Central memory CD8-positive, alpha-beta T cell (primary cell): Measurements from ENCODE around the gene SAC3D1.
"Not testable (repeated sequence)": the region's sequence is repeated elsewhere in the genome, so short reads cannot be mapped to it uniquely, and the experiment has no call there.

Experiments
- ATAC-seq: fragments of 150-1000 bp; cut with Tn5 transposase; replicated peaks from 2 replicates; pipeline ENCODE4 v1.10.0; 2022; ENCODE audit warnings: mild to moderate bottlenecking, moderate FRiP score, moderate number of reproducible peaks; ENCODE audit not compliant: poor library complexity, severe bottlenecking; ENCODE audit errors: extremely low read depth
- DNase-seq, 2 donors: peaks; one replicate each; pipeline ENCODE4 v3.0.0; 2021; ENCODE audit warnings: low spot score in 2 of 2
- H3K27ac Mint-ChIP-seq: one replicate; pipeline ENCODE4 v1.8.0; 2022; ENCODE audit warnings: low read depth, mild to moderate bottlenecking, moderate library complexity, mixed read lengths
- H3K27me3 Mint-ChIP-seq: one replicate; pipeline ENCODE4 v1.8.0; 2022; ENCODE audit warnings: mixed read lengths
- H3K36me3 Mint-ChIP-seq: one replicate; pipeline ENCODE4 v1.8.0; 2022; ENCODE audit warnings: mild to moderate bottlenecking, moderate library complexity, mixed read lengths; ENCODE audit not compliant: insufficient read depth
- H3K4me1 Mint-ChIP-seq: one replicate; pipeline ENCODE4 v1.8.0; 2022; ENCODE audit warnings: mixed read lengths
- H3K4me3 Mint-ChIP-seq: one replicate; pipeline ENCODE4 v1.8.0; 2022; ENCODE audit warnings: mild to moderate bottlenecking, moderate library complexity, mixed read lengths
- H3K9me3 Mint-ChIP-seq: one replicate; pipeline ENCODE4 v1.8.0; 2022; ENCODE audit warnings: mixed read lengths

The SAC3D1 gene

DNA sequence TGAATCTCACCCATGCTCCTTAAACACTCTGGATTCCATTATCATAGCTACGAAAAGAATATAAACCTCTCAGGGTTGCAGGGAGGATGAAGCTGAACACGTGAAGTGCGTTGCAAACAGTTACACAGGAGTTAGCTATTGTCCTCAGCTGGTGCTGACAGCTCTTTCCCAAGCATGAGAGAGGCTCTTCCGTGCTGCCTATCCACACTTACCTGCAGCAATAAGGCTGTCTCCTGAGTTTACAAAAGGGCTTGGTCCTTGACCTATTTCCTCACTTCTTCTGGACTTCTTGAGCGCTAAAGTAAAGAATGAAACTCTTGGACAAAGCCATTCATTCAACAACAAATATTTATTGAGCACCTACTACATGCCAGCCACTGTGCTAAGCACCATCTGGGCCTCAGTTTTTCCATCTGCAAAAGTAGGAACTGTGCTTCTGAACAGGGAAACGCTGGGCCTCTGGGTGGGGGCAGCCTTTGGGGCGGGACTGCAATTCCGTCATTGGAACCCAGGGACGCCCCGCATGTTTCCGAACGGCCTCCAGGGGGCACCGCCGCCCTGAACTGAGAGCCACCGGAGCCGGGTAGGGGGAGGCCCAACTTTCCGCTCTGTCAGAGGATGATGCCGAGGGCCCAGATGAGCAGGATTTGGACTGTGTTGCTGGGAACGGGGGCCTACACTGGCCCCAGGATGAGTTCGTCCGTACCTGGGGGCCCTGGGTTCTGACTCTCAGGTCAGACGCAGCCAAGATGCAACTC, 27.7 kb upstream of the SAC3D1 start:
- ATAC-seq, result peak; percentile 93
- Mint-ChIP-seq H3K4me1 (peaks cover 25% of the 10 kb centered on the region), H3K4me3 (peak overlapping the region; percentile 87), H3K27me3 (no peaks in the 10 kb centered on the region), H3K36me3 (peaks cover 4% of the 10 kb centered on the region), H3K9me3 (no peaks in the 10 kb centered on the region), H3K27ac (peak overlapping the region; percentile 93)
- DNase-seq, result peak; percentile 81 to 89

- Mint-ChIP-seq H3K36me3 (peaks cover 4% of the 10 kb centered on the region), H3K4me1 (peaks cover 25% of the 10 kb centered on the region)
- ATAC-seq, result peak; percentile 74
These were observed 26.9 kb upstream of the SAC3D1 start, which contains the start of gene ARL2 for GRCh38 chr11:65013888-65014725. Gene ARL2 (plus strand): TSS chr11:65014160. CDS start chr11:65014208, 48 bp downstream.

DNA sequence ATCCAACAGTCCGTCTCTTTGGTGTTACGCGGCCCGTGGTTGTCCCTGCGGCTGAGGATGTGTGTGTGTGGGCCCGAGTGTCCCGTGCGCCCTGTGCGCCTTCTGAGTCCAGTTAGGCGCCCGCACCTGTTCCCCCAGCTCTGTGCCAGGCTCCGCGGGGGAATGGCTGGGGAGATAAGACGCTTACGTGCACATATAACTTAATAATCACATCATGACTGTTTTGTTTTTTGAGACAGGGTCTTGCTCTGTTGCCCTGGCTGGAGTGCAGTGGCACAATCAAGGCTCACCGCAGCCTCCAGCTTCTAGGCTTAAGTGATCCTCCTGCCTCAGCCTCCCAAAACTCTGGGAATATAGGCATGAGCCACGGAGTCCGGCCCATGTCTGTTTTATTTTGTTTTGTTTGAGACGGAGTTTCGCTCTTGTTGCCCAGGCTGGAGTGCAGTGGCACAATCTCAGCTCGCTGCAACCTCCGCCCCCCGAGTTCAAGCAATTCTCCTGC, 26.2 kb upstream of the SAC3D1 start:
- no peak for ATAC-seq
- H3K27me3 Mint-ChIP-seq, result no peaks in the 10 kb centered on the region
- H3K9me3 Mint-ChIP-seq, result no peaks in the 10 kb centered on the region
- peak overlapping the region; percentile 81 for H3K4me3 Mint-ChIP-seq
- peaks cover 25% of the 10 kb centered on the region for H3K4me1 Mint-ChIP-seq
- H3K27ac Mint-ChIP-seq, result peak overlapping the region; percentile 61
- DNase-seq, result no peak
- H3K36me3 Mint-ChIP-seq, result peaks cover 4% of the 10 kb centered on the region

More at GRCh38 chr11:65013888-65014725, 26.9 kb upstream of the SAC3D1 start, which contains the start of gene ARL2:
- Mint-ChIP-seq H3K27ac (peak within 1 kb of the TSS; percentile 93), H3K9me3 (no peaks in the 10 kb centered on the region), H3K4me3 (peak within 1 kb of the TSS; percentile 87), H3K27me3 (no peaks in the 10 kb centered on the region)
- peak; percentile 78 for DNase-seq

GRCh38 chr11:65016705-65017104, 24.3 kb upstream of the SAC3D1 start:
- no peak overlapping the region for H3K4me3 Mint-ChIP-seq
- H3K27me3 Mint-ChIP-seq, result no peaks in the 10 kb centered on the region

GRCh38 chr11:65017937-65018336, 23.1 kb upstream of the SAC3D1 start:
- H3K4me3 Mint-ChIP-seq, result no peak overlapping the region
- no peak for ATAC-seq
- no peak overlapping the region for H3K27ac Mint-ChIP-seq
- no peaks in the 10 kb centered on the region for H3K9me3 Mint-ChIP-seq
- no peak for DNase-seq
- peaks cover 23% of the 10 kb centered on the region for H3K4me1 Mint-ChIP-seq
- no peaks in the 10 kb centered on the region for H3K27me3 Mint-ChIP-seq
- peaks cover 9% of the 10 kb centered on the region for H3K36me3 Mint-ChIP-seq

More at GRCh38 chr11:65016705-65017104, 24.3 kb upstream of the SAC3D1 start:
- Mint-ChIP-seq H3K27ac (peak overlapping the region; percentile 36), H3K4me1 (peaks cover 25% of the 10 kb centered on the region), H3K36me3 (peaks cover 9% of the 10 kb centered on the region), H3K9me3 (no peaks in the 10 kb centered on the region)
- DNase-seq (no peak), ATAC-seq (no peak)

GRCh38 chr11:65019824-65020223, 21.2 kb upstream of the SAC3D1 start:
- Mint-ChIP-seq H3K4me3 (no peak overlapping the region), H3K9me3 (no peaks in the 10 kb centered on the region), H3K36me3 (peaks cover 8% of the 10 kb centered on the region), H3K27me3 (no peaks in the 10 kb centered on the region), H3K4me1 (peaks cover 15% of the 10 kb centered on the region), H3K27ac (no peak overlapping the region)
- DNase-seq (no peak), ATAC-seq (no peak)

DNA sequence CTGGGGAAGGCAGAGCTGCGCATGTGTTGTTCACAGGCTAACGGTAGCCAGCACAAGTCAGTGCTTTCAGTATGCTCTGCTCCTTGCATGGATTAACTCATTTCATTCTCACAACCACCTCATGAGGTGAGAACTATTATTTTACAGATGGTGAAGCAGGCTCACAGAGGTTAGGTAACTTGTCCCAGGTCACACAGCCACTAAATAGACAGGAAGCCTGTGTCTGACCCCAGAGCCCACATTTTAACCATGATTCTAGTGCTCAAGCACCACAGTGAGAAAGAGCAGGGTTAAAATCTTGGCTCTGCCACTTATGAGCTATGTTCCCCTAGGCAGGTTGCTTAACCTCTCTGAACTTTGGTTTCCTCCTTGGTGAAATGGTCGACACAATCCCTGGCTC, 20.0 kb upstream of the SAC3D1 start:
- DNase-seq, result no peak
- peak; percentile 58 for ATAC-seq
- Mint-ChIP-seq H3K36me3 (peaks cover 8% of the 10 kb centered on the region), H3K27me3 (no peaks in the 10 kb centered on the region), H3K27ac (no peak overlapping the region), H3K4me3 (no peak overlapping the region), H3K4me1 (peaks cover 9% of the 10 kb centered on the region), H3K9me3 (no peaks in the 10 kb centered on the region)

DNA sequence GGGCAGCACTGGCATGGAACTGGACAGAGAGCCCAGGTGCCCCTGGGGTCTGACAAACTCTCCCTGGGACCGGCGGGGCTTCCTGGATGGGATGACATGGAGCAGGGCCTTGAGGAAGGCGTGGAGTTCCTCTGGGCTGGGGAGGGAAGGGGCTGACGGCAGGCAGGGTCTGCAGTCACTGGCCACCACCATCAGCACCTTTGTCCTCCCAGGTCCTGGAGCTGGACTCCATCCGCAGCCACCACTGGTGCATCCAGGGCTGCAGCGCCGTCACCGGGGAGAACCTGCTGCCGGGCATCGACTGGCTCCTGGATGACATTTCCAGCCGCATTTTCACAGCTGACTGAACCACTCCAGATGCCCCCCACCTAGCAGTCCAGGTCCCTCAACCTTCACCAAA, 19.5 kb upstream of the SAC3D1 start:
- H3K27ac Mint-ChIP-seq, result no peak overlapping the region
- no peaks in the 10 kb centered on the region for H3K27me3 Mint-ChIP-seq
- peaks cover 9% of the 10 kb centered on the region for H3K36me3 Mint-ChIP-seq
- no peaks in the 10 kb centered on the region for H3K9me3 Mint-ChIP-seq
- ATAC-seq, result no peak
- H3K4me1 Mint-ChIP-seq, result peaks cover 4% of the 10 kb centered on the region
- H3K4me3 Mint-ChIP-seq, result no peak overlapping the region
- DNase-seq, result no peak

- H3K9me3 Mint-ChIP-seq, H3K4me3 Mint-ChIP-seq, H3K27me3 Mint-ChIP-seq, DNase-seq, ATAC-seq: not testable (repeated sequence)
- H3K4me1 Mint-ChIP-seq, result peaks cover 14% of the 10 kb centered on the region
- H3K36me3 Mint-ChIP-seq, result peaks cover 11% of the 10 kb centered on the region
- peak overlapping the region; percentile 67 for H3K27ac Mint-ChIP-seq
These were observed 17.5 kb upstream of the SAC3D1 start for GRCh38 chr11:65023502-65023901.

GRCh38 chr11:65026810-65027209, 14.2 kb upstream of the SAC3D1 start:
- ATAC-seq (no peak), DNase-seq (no peak)
- peaks cover 10% of the 10 kb centered on the region for H3K36me3 Mint-ChIP-seq
- no peaks in the 10 kb centered on the region for H3K9me3 Mint-ChIP-seq
- H3K4me1 Mint-ChIP-seq, result peaks cover 14% of the 10 kb centered on the region
- H3K27ac Mint-ChIP-seq, result no peak overlapping the region
- H3K27me3 Mint-ChIP-seq, result no peaks in the 10 kb centered on the region
- H3K4me3 Mint-ChIP-seq, result peak overlapping the region; percentile 48

DNA sequence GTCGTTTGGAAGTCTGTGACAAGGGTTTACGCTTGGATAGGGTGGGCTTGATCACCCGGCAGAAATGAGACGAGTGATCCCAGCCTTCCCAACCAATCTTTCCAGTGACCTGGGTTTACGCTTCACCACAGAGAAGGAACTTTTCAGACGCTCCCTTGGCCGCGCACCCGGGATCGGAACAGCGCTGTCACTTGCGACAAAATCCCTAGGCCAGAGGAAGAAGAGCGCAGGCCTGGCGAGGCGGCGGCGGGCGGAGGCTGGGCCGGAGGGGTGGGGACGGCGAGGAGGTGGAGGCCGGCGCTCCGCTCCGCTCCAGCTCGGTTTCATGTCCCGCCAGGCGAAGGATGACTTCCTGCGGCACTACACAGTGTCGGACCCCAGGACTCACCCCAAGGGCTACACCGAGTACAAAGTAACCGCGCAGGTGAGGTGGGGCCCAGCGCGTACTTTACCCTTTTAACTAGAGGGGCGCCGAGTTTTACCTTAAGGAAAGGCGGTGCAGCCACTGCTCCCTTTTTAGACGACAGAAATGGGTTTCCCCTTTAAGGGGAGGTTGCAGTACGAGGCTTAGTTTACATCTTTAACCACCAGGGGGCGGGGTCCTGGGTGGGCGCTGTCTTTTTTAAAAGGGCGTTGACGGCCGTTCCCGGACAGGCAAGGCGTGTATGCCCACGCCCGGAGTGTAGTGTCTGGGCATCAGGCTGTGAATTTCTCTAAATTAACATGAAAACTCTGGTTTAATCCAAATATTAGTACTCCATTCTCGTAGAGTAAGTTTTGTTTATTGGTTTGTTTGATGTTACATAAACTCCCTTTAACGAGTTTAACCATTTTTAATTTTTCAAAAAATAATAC, 13.6 kb upstream of the SAC3D1 start, which contains the start of gene SNX15:
Gene SNX15, plus strand, starts transcription at position 227 of the 855 bp plus-strand sequence. Its CDS starts 99 bp downstream, at position 326.
- peaks cover 10% of the 10 kb centered on the region for H3K36me3 Mint-ChIP-seq
- H3K4me3 Mint-ChIP-seq, result peak within 1 kb of the TSS; percentile 48
- DNase-seq (peak; percentile 66 to 87), ATAC-seq (peak; percentile 90)
- H3K27me3 Mint-ChIP-seq, result no peaks in the 10 kb centered on the region
- H3K4me1 Mint-ChIP-seq, result peaks cover 14% of the 10 kb centered on the region
- H3K9me3 Mint-ChIP-seq, result no peaks in the 10 kb centered on the region
- H3K27ac Mint-ChIP-seq, result peak within 1 kb of the TSS; percentile 23

GRCh38 chr11:65032216-65032615, 8.8 kb upstream of the SAC3D1 start:
- DNase-seq, result no peak
- Mint-ChIP-seq H3K4me1 (peaks cover 8% of the 10 kb centered on the region), H3K27ac (no peak overlapping the region), H3K9me3 (no peaks in the 10 kb centered on the region), H3K27me3 (no peaks in the 10 kb centered on the region), H3K4me3 (no peak overlapping the region), H3K36me3 (peaks cover 11% of the 10 kb centered on the region)
- ATAC-seq, result no peak
